ENCODE data around the gene TIAM2. TPM values are rescaled to one million over a fixed set of nuclear protein-coding genes. Genes with fewer than 3 reads are reported as not detected.

TIAM2 gene
- total and polyA plus RNA-seq, 10 donors: 4.3 to 21.9 (median 12.9) TPM

DNA sequence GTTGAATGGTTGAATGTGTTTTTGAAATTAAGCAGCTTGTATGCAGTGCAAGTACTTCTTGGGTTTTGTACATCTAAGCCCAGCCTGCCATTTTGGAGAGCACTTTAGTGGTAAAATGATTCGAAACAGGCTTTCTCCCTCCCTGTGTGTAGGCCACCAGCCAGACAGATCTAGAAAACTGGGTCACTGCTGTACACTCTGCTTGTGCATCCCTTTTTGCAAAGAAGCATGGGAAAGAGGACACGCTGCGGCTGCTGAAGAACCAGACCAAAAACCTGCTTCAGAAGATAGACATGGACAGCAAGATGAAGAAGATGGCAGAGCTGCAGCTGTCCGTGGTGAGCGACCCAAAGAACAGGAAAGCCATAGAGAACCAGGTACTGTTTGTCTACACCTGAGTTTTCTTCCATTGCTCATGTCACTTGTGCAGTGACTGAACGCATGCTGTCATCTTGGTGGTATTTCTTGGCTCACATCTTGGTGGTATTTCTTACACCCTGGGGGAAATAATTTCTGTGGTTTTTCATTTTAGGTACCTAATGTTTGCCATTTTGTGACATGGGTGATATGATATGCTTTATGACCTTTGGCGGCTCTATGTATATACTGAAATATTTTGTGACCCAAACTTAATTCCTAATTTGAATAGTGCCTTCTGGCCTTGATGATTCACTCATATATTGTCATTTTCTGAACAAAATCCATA, 153.0 kb downstream of the TIAM2 start:
- Histone ChIP-seq H3K36me3 (no peaks in the 10 kb centered on the region), H3K27me3 (replicated peaks in 1 of 7) (no peaks in the 10 kb centered on the region), H3K27ac (no peak overlapping the region), H3K9me3 (no peaks in the 10 kb centered on the region), H3K4me3 (no peak overlapping the region), H3K4me1 (peaks cover 0 to 9% (median 6%) of the 10 kb centered on the region in 6 donors)
- WGBS, 5 donors: 84 to 93% (median 89%) methylated on average over 7 of the region's 7 CpGs
- intact Hi-C loops (cut with DNase I; ENCODE audit: low total_unique reads): no loop called here
- no peak for DNase-seq
- TF ChIP-seq POLR2A (IDR thresholded peaks at IDR 0.05) (no peak), POLR2AphosphoS5 (IDR thresholded peaks at IDR 0.05) (no peak)
- TF ChIP-seq, protein P1, sequence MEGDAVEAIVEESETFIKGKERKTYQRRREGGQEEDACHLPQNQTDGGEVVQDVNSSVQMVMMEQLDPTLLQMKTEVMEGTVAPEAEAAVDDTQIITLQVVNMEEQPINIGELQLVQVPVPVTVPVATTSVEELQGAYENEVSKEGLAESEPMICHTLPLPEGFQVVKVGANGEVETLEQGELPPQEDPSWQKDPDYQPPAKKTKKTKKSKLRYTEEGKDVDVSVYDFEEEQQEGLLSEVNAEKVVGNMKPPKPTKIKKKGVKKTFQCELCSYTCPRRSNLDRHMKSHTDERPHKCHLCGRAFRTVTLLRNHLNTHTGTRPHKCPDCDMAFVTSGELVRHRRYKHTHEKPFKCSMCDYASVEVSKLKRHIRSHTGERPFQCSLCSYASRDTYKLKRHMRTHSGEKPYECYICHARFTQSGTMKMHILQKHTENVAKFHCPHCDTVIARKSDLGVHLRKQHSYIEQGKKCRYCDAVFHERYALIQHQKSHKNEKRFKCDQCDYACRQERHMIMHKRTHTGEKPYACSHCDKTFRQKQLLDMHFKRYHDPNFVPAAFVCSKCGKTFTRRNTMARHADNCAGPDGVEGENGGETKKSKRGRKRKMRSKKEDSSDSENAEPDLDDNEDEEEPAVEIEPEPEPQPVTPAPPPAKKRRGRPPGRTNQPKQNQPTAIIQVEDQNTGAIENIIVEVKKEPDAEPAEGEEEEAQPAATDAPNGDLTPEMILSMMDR (IDR thresholded peaks at IDR 0.05 in 8 of 11, conservative IDR thresholded peaks at IDR 0.05 in 3 of 11): no peak

DNA sequence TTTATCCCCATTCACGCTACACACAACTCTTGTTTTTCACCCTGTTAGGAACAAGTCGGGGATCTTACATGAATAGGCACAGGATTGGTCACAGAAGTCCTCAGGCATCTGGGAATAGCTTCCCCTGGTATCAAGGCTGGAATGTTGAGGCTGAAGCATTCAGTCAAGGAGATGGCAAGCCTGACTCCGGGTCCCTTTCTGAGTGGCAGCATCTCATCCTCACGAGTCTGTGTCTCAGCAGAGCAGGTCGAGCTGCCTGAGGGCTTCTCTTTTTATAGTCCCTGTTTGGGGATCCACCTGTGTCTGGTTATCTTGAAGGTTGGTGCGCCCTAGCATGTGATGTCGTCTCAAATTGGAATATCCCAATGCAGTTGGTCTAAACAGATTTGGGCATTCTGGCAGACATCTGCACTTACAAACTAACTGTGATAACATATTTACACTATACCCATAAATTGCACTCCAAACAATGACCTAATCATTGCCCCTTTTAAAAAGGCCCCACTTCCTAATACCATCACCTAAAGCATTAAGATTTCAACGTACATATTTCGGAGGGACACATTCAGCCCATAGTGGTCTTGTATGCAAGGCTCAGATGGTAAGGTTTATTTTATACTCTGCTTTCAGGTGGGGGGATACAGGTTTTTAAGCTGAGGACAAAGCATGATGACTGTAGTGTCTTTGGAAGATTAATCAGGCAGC, 156.0 kb downstream of the TIAM2 start:
- intact Hi-C loops (cut with DNase I; ENCODE audit: low total_unique reads): no loop called here
- 81 to 91% (median 89%) methylated on average over 9 of the region's 9 CpGs for WGBS, 5 donors

DNA sequence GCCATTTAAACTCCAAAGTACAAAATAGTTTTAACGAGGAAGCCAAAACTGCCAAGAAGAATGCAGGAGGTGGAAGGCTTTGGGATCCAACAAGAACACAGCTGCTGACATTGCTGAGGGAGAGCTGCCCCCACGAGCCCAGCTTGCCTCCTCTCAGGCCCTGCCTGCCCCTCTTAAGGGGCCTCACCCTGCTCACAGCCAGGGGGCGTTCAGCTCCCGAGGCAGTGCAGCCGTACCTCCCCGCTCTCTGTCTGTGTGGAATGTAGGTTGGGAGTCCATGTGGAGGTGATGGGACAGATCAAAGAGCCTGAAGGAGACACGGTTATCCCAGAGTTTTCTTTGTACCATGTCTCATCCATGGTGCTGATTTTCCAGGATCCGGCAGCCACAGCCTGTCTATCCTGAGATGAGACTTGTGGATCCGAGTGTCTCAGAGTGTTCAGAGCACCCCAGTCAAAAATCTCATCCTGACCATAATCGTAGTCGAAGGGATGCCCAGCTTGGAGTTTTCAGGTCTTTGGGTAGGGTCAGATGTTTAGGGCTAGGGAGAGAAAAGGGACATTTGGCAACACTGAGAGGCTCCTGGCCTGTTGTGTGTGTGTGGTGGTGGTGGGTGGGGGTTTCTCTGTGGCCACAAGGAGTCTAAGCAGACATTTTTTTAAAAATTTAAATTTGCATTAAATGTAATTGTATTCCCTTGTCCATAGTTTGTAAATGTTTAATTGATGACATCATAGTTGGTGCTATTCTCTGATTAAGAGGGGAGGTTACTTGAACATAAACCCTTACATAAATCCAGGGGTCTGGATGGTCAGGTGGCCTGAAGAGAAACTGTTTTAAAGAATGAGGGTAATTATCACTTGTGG, 157.3 kb downstream of the TIAM2 start:
- Histone ChIP-seq H3K9me3 (no peaks in the 10 kb centered on the region), H3K27ac (no peak overlapping the region), H3K36me3 (no peaks in the 10 kb centered on the region), H3K27me3 (replicated peaks in 1 of 7) (no peaks in the 10 kb centered on the region), H3K4me3 (no peak overlapping the region), H3K4me1 (peaks cover 0 to 5% (median 0%) of the 10 kb centered on the region in 6 donors)
- intact Hi-C loops (cut with DNase I; ENCODE audit: low total_unique reads): no loop called here
- TF ChIP-seq, protein P1 (IDR thresholded peaks at IDR 0.05 in 8 of 11, conservative IDR thresholded peaks at IDR 0.05 in 3 of 11): no peak
- TF ChIP-seq POLR2AphosphoS5 (IDR thresholded peaks at IDR 0.05) (no peak), POLR2A (IDR thresholded peaks at IDR 0.05) (no peak)
- DNase-seq: no peak
- WGBS, 5 donors: 76 to 86% (median 82%) methylated on average over 11 of the region's 11 CpGs

More for the DNA sequence above, 156.0 kb downstream of the TIAM2 start:
- no peak overlapping the region for H3K27ac ChIP-seq
- no peak overlapping the region for H3K4me3 ChIP-seq
- no peak for DNase-seq
- TF ChIP-seq, protein P1 (IDR thresholded peaks at IDR 0.05 in 8 of 11, conservative IDR thresholded peaks at IDR 0.05 in 3 of 11): no peak
- TF ChIP-seq POLR2A (IDR thresholded peaks at IDR 0.05): no peak
- TF ChIP-seq POLR2AphosphoS5 (IDR thresholded peaks at IDR 0.05): no peak
- no peaks in the 10 kb centered on the region for H3K9me3 ChIP-seq
- no peaks in the 10 kb centered on the region for H3K36me3 ChIP-seq
- no peaks in the 10 kb centered on the region for H3K27me3 ChIP-seq (replicated peaks in 1 of 7)
- H3K4me1 ChIP-seq: peaks cover 0 to 5% (median 0%) of the 10 kb centered on the region in 6 donors

Data from spleen (tissue), 11 donors.